ENCODE measurements around the gene CARM1.
A peak's percentile ranks its signal among the peaks of the same experiment; 100 is the strongest.
"Not testable (repeated sequence)": the region's sequence is repeated elsewhere in the genome, so short reads cannot be mapped to it uniquely, and the experiment has no call there.

Gene CARM1

GRCh38 chr19:10836479-10837330 is 34.6 kb upstream of the CARM1 start:
- peak overlapping the region; percentile 99 for H3K4me3 Mint-ChIP-seq
- H3K9me3 Mint-ChIP-seq: peaks cover 7% of the 10 kb centered on the region
- H3K27ac Mint-ChIP-seq: peak overlapping the region; percentile 99
- DNase-seq (ENCODE audit: low spot score in 2 of 2) (no peak), ATAC-seq (ENCODE audit: low read depth) (peak; percentile 31)
- peaks cover 1% of the 10 kb centered on the region for H3K27me3 Mint-ChIP-seq
- H3K4me1 Mint-ChIP-seq: peaks cover 11% of the 10 kb centered on the region
- H3K36me3 Mint-ChIP-seq: peaks cover 7% of the 10 kb centered on the region

GRCh38 chr19:10837649-10838048 is 33.7 kb upstream of the CARM1 start:
- not testable (repeated sequence) for H3K27ac Mint-ChIP-seq; DNase-seq (ENCODE audit: low spot score in 2 of 2); H3K36me3 Mint-ChIP-seq; H3K4me3 Mint-ChIP-seq; ATAC-seq (ENCODE audit: low read depth); H3K9me3 Mint-ChIP-seq; H3K27me3 Mint-ChIP-seq
- H3K4me1 Mint-ChIP-seq: peaks cover 11% of the 10 kb centered on the region

GRCh38 chr19:10838377-10838776 is 33.0 kb upstream of the CARM1 start:
- ATAC-seq (ENCODE audit: low read depth) (no peak), DNase-seq (ENCODE audit: low spot score in 2 of 2) (no peak)
- Mint-ChIP-seq H3K9me3 (peaks cover 9% of the 10 kb centered on the region), H3K27me3 (peaks cover 3% of the 10 kb centered on the region), H3K36me3 (peaks cover 5% of the 10 kb centered on the region), H3K27ac (no peak overlapping the region), H3K4me1 (peaks cover 11% of the 10 kb centered on the region), H3K4me3 (no peak overlapping the region)

DNA sequence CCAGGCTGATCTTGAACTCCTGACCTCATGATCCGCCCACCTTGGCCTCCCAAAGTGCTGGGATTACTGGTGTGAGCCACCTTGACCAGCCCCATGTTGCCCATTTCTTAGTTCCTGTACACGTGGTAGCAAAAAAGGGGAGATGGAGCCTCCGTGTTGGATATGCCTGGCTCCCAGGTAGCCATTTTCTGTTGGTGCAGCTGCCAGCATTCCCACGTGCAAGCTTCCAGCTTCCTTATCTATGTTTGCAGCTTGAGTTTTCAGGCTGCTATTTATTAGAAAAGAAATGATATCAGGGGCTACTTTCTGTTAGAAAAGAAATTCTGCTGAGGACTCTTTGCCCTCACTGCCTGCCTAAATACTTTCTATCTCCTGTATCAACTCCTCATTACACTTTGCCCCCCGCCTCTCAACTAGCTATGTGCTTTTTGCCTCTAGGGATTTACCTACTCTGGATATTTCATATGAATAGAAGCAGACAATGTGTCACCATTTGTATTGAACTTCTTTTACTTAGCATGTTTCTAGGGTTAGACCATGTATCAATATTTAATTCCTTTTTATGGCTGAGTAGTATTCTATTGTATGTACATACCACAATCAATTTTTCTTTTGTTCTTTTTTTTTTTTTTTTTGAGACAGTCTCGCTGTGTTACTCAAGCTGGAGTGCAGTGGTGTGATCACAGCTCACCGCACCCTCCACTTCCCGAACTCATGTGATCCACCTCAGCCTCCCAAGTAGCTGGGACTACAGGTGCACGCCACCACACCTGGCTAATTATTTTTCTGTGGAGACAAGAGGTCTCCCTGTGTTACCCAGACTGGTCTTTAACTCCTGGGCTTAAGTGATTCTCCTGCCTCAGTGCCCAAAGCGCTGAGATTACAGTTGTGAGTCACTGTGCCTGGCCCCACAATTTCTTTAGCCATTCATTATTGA is 32.0 kb upstream of the CARM1 start:
- Mint-ChIP-seq H3K36me3 (peaks cover 5% of the 10 kb centered on the region), H3K27me3 (peaks cover 3% of the 10 kb centered on the region), H3K4me1 (peaks cover 11% of the 10 kb centered on the region), H3K4me3 (no peak overlapping the region), H3K27ac (no peak overlapping the region), H3K9me3 (peaks cover 9% of the 10 kb centered on the region)
- ATAC-seq (ENCODE audit: low read depth): no peak
- DNase-seq (ENCODE audit: low spot score in 2 of 2): no peak

DNA sequence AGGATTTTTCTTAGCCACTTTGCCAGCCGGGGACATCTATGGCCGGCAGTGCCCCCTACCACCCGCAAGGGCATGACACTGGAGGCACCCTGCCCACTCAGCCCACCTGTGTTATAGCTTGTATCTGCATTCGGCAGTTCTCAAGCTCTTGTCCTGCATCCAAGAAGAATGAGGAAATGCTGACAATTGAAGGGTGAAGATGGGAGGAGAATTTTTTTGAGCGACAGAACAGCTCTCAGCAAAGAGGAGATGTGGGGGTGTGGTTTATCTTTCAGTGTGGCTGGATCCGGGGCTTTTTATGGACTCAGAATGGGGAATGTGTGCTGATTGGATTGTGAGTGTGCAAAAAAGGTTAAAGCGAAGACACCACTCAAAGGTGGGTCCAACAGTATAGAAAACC is 28.6 kb upstream of the CARM1 start:
- peaks cover 3% of the 10 kb centered on the region for H3K4me1 Mint-ChIP-seq
- no peak for DNase-seq (ENCODE audit: low spot score in 2 of 2)
- H3K9me3 Mint-ChIP-seq: peaks cover 10% of the 10 kb centered on the region
- H3K36me3 Mint-ChIP-seq: peaks cover 5% of the 10 kb centered on the region
- H3K27ac Mint-ChIP-seq: no peak overlapping the region
- peaks cover 6% of the 10 kb centered on the region for H3K27me3 Mint-ChIP-seq
- no peak for ATAC-seq (ENCODE audit: low read depth)
- no peak overlapping the region for H3K4me3 Mint-ChIP-seq

GRCh38 chr19:10846500-10847202 is 24.7 kb upstream of the CARM1 start:
- no peak overlapping the region for H3K4me3 Mint-ChIP-seq
- ATAC-seq (ENCODE audit: low read depth): no peak

DNA sequence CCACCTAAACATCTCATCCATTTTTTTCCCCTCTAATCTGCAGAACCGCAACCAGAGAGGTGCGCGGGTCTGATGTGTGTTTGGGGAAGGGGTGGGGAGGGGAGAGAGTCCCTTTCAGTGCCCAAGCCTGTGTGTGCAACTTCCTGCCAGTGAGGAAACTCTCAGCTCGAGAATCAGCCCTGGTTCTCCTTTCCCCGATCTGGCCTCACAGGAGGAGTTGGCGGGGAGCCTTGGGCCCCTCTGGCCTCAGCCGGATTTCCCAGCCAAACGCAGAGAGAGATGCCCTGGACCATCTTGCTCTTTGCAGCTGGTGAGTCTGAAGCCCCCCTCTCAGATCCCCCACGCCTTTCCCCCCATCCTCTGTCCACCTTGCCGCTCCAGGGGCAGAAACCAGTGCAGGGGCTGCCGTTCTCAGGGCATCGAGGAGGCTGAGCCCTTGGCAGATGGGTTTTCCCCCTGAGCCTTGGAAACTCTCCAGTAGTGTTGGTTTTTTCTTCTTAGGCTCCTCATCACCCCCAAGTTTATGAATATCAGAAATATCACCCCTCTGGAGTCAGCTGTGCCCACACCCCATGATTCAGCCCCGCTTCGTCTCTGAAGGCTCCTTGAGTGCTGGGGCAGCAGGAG is 23.0 kb upstream of the CARM1 start, which contains the start of gene C19orf38:
Gene C19orf38, plus strand, starts transcription at position 186 of the 627 bp plus-strand sequence. Its CDS starts 94 bp downstream, at position 280.
- peaks cover 17% of the 10 kb centered on the region for H3K27me3 Mint-ChIP-seq
- peaks cover 8% of the 10 kb centered on the region for H3K36me3 Mint-ChIP-seq
- no peak within 1 kb of the TSS for H3K4me3 Mint-ChIP-seq
- ATAC-seq (ENCODE audit: low read depth): peak; percentile 55
- peaks cover 4% of the 10 kb centered on the region for H3K4me1 Mint-ChIP-seq
- peak within 1 kb of the TSS; percentile 59 for H3K27ac Mint-ChIP-seq
- H3K9me3 Mint-ChIP-seq: peaks cover 5% of the 10 kb centered on the region
- no peak for DNase-seq (ENCODE audit: low spot score in 2 of 2)

More at GRCh38 chr19:10846500-10847202, 24.7 kb upstream of the CARM1 start:
- H3K9me3 Mint-ChIP-seq: peaks cover 6% of the 10 kb centered on the region
- DNase-seq (ENCODE audit: low spot score in 2 of 2): no peak
- peaks cover 4% of the 10 kb centered on the region for H3K4me1 Mint-ChIP-seq
- no peak overlapping the region for H3K27ac Mint-ChIP-seq
- peaks cover 8% of the 10 kb centered on the region for H3K36me3 Mint-ChIP-seq
- H3K27me3 Mint-ChIP-seq: peaks cover 19% of the 10 kb centered on the region

- Mint-ChIP-seq H3K27me3 (peaks cover 17% of the 10 kb centered on the region), H3K4me1 (peaks cover 4% of the 10 kb centered on the region), H3K4me3 (no peak overlapping the region), H3K9me3 (peaks cover 5% of the 10 kb centered on the region), H3K27ac (no peak overlapping the region), H3K36me3 (peaks cover 8% of the 10 kb centered on the region)
- DNase-seq (ENCODE audit: low spot score in 2 of 2) (no peak), ATAC-seq (ENCODE audit: low read depth) (no peak)
These were observed 20.7 kb upstream of the CARM1 start for GRCh38 chr19:10850631-10851030.

- Mint-ChIP-seq H3K9me3 (no peaks in the 10 kb centered on the region), H3K4me3 (no peak overlapping the region), H3K27me3 (peaks cover 14% of the 10 kb centered on the region), H3K4me1 (peaks cover 4% of the 10 kb centered on the region), H3K36me3 (peaks cover 2% of the 10 kb centered on the region), H3K27ac (no peak overlapping the region)
- no peak for DNase-seq (ENCODE audit: low spot score in 2 of 2)
- ATAC-seq (ENCODE audit: low read depth): no peak
These were observed 19.1 kb upstream of the CARM1 start for GRCh38 chr19:10852098-10852800.

- H3K27ac Mint-ChIP-seq: no peak overlapping the region
- H3K4me3 Mint-ChIP-seq: no peak overlapping the region
- DNase-seq (ENCODE audit: low spot score in 2 of 2) (no peak), ATAC-seq (ENCODE audit: low read depth) (no peak)
- H3K27me3 Mint-ChIP-seq: peaks cover 14% of the 10 kb centered on the region
- H3K36me3 Mint-ChIP-seq: peaks cover 2% of the 10 kb centered on the region
- no peaks in the 10 kb centered on the region for H3K9me3 Mint-ChIP-seq
- peaks cover 4% of the 10 kb centered on the region for H3K4me1 Mint-ChIP-seq
These were observed 18.4 kb upstream of the CARM1 start for GRCh38 chr19:10852941-10853340.

DNA sequence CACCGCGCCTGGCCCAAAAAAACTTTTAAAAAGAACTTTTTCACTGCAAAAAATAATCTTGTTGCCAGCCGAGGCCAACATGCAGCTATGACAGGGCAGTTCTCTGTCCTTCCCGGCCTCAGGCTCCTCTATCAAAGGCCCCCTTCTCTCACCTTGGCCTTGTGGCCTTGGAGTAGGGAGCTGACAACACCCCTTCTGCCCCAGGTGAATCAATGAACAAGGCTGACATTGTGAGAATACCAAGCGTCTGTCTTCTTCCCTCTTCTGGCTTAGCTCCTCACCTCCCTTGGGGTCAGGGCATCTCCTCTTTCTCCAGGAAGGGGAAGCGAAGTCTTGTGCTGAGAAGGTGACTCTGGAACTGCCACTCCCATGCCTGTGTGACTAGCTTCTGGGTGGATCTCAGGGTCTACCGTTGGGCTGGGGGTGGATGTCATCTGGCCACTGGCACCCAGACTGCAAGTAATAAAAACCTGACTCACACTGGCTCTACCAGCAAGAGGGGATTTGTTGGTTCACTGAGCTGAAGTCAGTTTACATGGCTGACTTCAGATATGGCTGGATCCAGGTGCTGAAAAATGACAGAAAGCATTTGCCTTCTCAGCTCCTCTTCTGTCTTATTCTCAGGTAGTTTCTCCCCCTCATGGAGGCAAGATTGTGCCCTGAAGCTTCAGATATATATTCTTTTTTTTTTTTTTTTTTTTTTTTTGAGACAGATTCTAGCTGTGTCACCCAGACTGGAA is 16.8 kb upstream of the CARM1 start:
- Mint-ChIP-seq H3K4me3 (no peak overlapping the region), H3K27me3 (peaks cover 6% of the 10 kb centered on the region), H3K4me1 (peaks cover 2% of the 10 kb centered on the region), H3K27ac (no peak overlapping the region), H3K9me3 (no peaks in the 10 kb centered on the region), H3K36me3 (no peaks in the 10 kb centered on the region)
- DNase-seq (ENCODE audit: low spot score in 2 of 2) (no peak), ATAC-seq (ENCODE audit: low read depth) (no peak)

- peak; percentile 43 for ATAC-seq (ENCODE audit: low read depth)
- no peak overlapping the region for H3K27ac Mint-ChIP-seq
These were observed 15.4 kb upstream of the CARM1 start for GRCh38 chr19:10855879-10856522.

More at GRCh38 chr19:10855879-10856522, 15.4 kb upstream of the CARM1 start:
- Mint-ChIP-seq H3K9me3 (no peaks in the 10 kb centered on the region), H3K36me3 (no peaks in the 10 kb centered on the region), H3K4me3 (no peak overlapping the region), H3K27me3 (no peaks in the 10 kb centered on the region), H3K4me1 (peaks cover 2% of the 10 kb centered on the region)
- no peak for DNase-seq (ENCODE audit: low spot score in 2 of 2)

Data from memory B cell (primary cell).